Measurements from ENCODE around the gene SUCNR1. TPM values are rescaled to one million over a fixed set of nuclear protein-coding genes. Genes with fewer than 3 reads are reported as not detected.

Gene SUCNR1
- total RNA-seq, 1 experiment from 2014 or later, result 0.41 TPM

- no peak overlapping the region for H3K27ac ChIP-seq (ENCODE audit: low read depth, low read length, poor library complexity, severe bottlenecking)
- intact Hi-C loops (cut with micrococcal nuclease; ENCODE audit: unreplicated experiment), result no loop called here
- BruUV-seq (replicated peaks), result no TSS peak
- TF ChIP-seq CTCF (conservative IDR thresholded peaks at IDR 0.05; ENCODE audit: low read depth, low read length) (no peak), EZH2 (IDR thresholded peaks at IDR 0.05; ENCODE audit: borderline replicate concordance, low read depth, low read length, poor library complexity, severe bottlenecking) (no peak)
- POLR2A ChIA-PET (ENCODE audit: low non-redundant PET), result no interaction called here
- CTCF ChIA-PET, result interaction anchor here (0.5 kb wide), 1 partner anchor 498 kb away, joined by 5 read pairs; no protein-coding TSS in a partner anchor
- H3K9me3 ChIP-seq (ENCODE audit: low read depth, low read length, poor library complexity, severe bottlenecking), result no peaks in the 10 kb centered on the region
- no peaks in the 10 kb centered on the region for H3K27me3 ChIP-seq (replicated peaks; ENCODE audit: insufficient read depth, low read depth, low read length, poor library complexity)
- no peaks in the 10 kb centered on the region for H3K4me1 ChIP-seq (ENCODE audit: insufficient read depth, low read length, poor library complexity, severe bottlenecking)
- H3K4me3 ChIP-seq (ENCODE audit: low read depth, low read length, poor library complexity, severe bottlenecking), result no peak overlapping the region
- H3K36me3 ChIP-seq (ENCODE audit: insufficient read depth, low read length, poor library complexity, severe bottlenecking), result no peaks in the 10 kb centered on the region
- no peak for DNase-seq (ENCODE audit: low spot score)
Measured at GRCh38 chr3:151924753-151925152, 51.3 kb downstream of the SUCNR1 start.

GRCh38 chr3:151925419-151925818 lies 52.0 kb downstream of the SUCNR1 start:
- intact Hi-C loops (cut with micrococcal nuclease; ENCODE audit: unreplicated experiment), result no loop called here
- no peak overlapping the region for H3K4me3 ChIP-seq (ENCODE audit: low read depth, low read length, poor library complexity, severe bottlenecking)
- no peaks in the 10 kb centered on the region for H3K27me3 ChIP-seq (replicated peaks; ENCODE audit: insufficient read depth, low read depth, low read length, poor library complexity)
- H3K9me3 ChIP-seq (ENCODE audit: low read depth, low read length, poor library complexity, severe bottlenecking), result no peaks in the 10 kb centered on the region
- BruUV-seq (replicated peaks), result no TSS peak
- no peaks in the 10 kb centered on the region for H3K4me1 ChIP-seq (ENCODE audit: insufficient read depth, low read length, poor library complexity, severe bottlenecking)
- ChIA-PET POLR2A (ENCODE audit: low non-redundant PET) (interaction anchor here (0.6 kb wide), 1 partner anchor 10 kb away, joined by 3 read pairs; no protein-coding TSS in a partner anchor), CTCF (interaction anchor here (0.5 kb wide), 1 partner anchor 499 kb away, joined by 5 read pairs; no protein-coding TSS in a partner anchor)
- no peaks in the 10 kb centered on the region for H3K36me3 ChIP-seq (ENCODE audit: insufficient read depth, low read length, poor library complexity, severe bottlenecking)
- TF ChIP-seq CTCF (conservative IDR thresholded peaks at IDR 0.05; ENCODE audit: low read depth, low read length) (no peak), EZH2 (IDR thresholded peaks at IDR 0.05; ENCODE audit: borderline replicate concordance, low read depth, low read length, poor library complexity, severe bottlenecking) (no peak)
- H3K27ac ChIP-seq (ENCODE audit: low read depth, low read length, poor library complexity, severe bottlenecking), result no peak overlapping the region
- no peak for DNase-seq (ENCODE audit: low spot score)

GRCh38 chr3:151925876-151926275 lies 52.4 kb downstream of the SUCNR1 start:
- no TSS peak for BruUV-seq (replicated peaks)
- H3K4me3 ChIP-seq (ENCODE audit: low read depth, low read length, poor library complexity, severe bottlenecking), result no peak overlapping the region

More at GRCh38 chr3:151925876-151926275, 52.4 kb downstream of the SUCNR1 start:
- ChIA-PET POLR2A (ENCODE audit: low non-redundant PET) (interaction anchor here (0.6 to 0.7 kb wide), 2 partner anchors 10 to 695 kb away, joined by 3 read pairs; no protein-coding TSS in a partner anchor), CTCF (no interaction called here)
- peak; percentile 11 for DNase-seq (ENCODE audit: low spot score)
- Histone ChIP-seq H3K4me1 (ENCODE audit: insufficient read depth, low read length, poor library complexity, severe bottlenecking) (no peaks in the 10 kb centered on the region), H3K36me3 (ENCODE audit: insufficient read depth, low read length, poor library complexity, severe bottlenecking) (no peaks in the 10 kb centered on the region), H3K9me3 (ENCODE audit: low read depth, low read length, poor library complexity, severe bottlenecking) (no peaks in the 10 kb centered on the region), H3K27me3 (replicated peaks; ENCODE audit: insufficient read depth, low read depth, low read length, poor library complexity) (no peaks in the 10 kb centered on the region), H3K27ac (ENCODE audit: low read depth, low read length, poor library complexity, severe bottlenecking) (no peak overlapping the region)
- TF ChIP-seq CTCF (conservative IDR thresholded peaks at IDR 0.05; ENCODE audit: low read depth, low read length) (no peak), EZH2 (IDR thresholded peaks at IDR 0.05; ENCODE audit: borderline replicate concordance, low read depth, low read length, poor library complexity, severe bottlenecking) (no peak)
- intact Hi-C loops (cut with micrococcal nuclease; ENCODE audit: unreplicated experiment), result no loop called here
